Coronary artery (tissue), 2 donors: ENCODE data around the gene EHF.

ENCODE experiments used
- DNase-seq: peaks from one replicate; pipeline ENCODE4 v3.0.0-alpha.2; 2017; ENCODE audit warnings: low spot score
- H3K27ac ChIP-seq, 2 donors: fragments of 200-600 bp; sonication (generic); one replicate each; pipeline ENCODE4 v1.5.1; 2016 to 2019
- H3K4me3 ChIP-seq: fragments of 200-600 bp; sonication (generic); 2 replicates; pipeline ENCODE4 v1.5.1; 2016; ENCODE audit warnings: mild to moderate bottlenecking, moderate library complexity
- CTCF ChIP-seq: fragments of 200-600 bp; sonication (generic); IDR thresholded peaks from one replicate; pipeline ENCODE4 v1.5.1; 2019; ENCODE audit warnings: antibody characterized with exemption

Gene EHF

GRCh38 chr11:34649597-34649996 is 28.7 kb downstream of the EHF start:
- H3K27ac ChIP-seq = no peak overlapping the region
- no peak overlapping the region for H3K4me3 ChIP-seq
- no peak for DNase-seq
- TF ChIP-seq CTCF = no peak

GRCh38 chr11:34650528-34650927 is 29.6 kb downstream of the EHF start:
- no peak overlapping the region for H3K27ac ChIP-seq
- no peak for DNase-seq
- H3K4me3 ChIP-seq = no peak overlapping the region
- TF ChIP-seq CTCF = no peak

DNA sequence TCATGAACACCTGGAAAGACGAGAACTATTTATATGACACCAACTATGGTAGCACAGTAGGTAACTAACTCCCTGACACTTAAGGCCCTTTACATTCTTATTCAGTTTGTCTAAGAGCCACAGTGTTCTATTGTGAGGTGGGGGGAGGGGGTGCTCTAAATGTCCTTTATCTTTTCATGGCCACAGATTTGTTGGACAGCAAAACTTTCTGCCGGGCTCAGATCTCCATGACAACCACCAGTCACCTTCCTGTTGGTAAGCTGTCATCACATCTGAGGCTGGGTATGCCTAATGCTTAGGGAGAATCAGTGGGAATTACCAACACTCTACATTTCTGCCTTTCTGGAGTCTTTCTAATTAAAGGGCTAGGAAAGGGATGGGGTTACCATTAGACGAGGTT is 30.7 kb downstream of the EHF start:
- H3K27ac ChIP-seq = no peak overlapping the region
- TF ChIP-seq CTCF = no peak
- no peak for DNase-seq
- H3K4me3 ChIP-seq = no peak overlapping the region

- no peak for DNase-seq
- Histone ChIP-seq H3K4me3 (no peak overlapping the region), H3K27ac (no peak overlapping the region)
- no peak for TF ChIP-seq CTCF
Measured at GRCh38 chr11:34652191-34652973, 31.5 kb downstream of the EHF start.

- Histone ChIP-seq H3K27ac (no peak overlapping the region), H3K4me3 (no peak overlapping the region)
- no peak for DNase-seq
- TF ChIP-seq CTCF = no peak
Measured at GRCh38 chr11:34653031-34653430, 32.1 kb downstream of the EHF start.

GRCh38 chr11:34653851-34654482 is 33.1 kb downstream of the EHF start:
- Histone ChIP-seq H3K4me3 (no peak overlapping the region), H3K27ac (no peak overlapping the region)
- DNase-seq = no peak
- TF ChIP-seq CTCF = no peak
